ENCODE results near the gene CEP250. TPM values are rescaled to one million over a fixed set of nuclear protein-coding genes. Genes with fewer than 3 reads are reported as not detected.
A peak's percentile ranks its signal among the peaks of the same experiment; 100 is the strongest.

The CEP250 gene, protein sequence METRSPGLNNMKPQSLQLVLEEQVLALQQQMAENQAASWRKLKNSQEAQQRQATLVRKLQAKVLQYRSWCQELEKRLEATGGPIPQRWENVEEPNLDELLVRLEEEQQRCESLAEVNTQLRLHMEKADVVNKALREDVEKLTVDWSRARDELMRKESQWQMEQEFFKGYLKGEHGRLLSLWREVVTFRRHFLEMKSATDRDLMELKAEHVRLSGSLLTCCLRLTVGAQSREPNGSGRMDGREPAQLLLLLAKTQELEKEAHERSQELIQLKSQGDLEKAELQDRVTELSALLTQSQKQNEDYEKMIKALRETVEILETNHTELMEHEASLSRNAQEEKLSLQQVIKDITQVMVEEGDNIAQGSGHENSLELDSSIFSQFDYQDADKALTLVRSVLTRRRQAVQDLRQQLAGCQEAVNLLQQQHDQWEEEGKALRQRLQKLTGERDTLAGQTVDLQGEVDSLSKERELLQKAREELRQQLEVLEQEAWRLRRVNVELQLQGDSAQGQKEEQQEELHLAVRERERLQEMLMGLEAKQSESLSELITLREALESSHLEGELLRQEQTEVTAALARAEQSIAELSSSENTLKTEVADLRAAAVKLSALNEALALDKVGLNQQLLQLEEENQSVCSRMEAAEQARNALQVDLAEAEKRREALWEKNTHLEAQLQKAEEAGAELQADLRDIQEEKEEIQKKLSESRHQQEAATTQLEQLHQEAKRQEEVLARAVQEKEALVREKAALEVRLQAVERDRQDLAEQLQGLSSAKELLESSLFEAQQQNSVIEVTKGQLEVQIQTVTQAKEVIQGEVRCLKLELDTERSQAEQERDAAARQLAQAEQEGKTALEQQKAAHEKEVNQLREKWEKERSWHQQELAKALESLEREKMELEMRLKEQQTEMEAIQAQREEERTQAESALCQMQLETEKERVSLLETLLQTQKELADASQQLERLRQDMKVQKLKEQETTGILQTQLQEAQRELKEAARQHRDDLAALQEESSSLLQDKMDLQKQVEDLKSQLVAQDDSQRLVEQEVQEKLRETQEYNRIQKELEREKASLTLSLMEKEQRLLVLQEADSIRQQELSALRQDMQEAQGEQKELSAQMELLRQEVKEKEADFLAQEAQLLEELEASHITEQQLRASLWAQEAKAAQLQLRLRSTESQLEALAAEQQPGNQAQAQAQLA (N-terminal part only)
- total RNA-seq, result 10 to 100 TPM; 22.5 to 23.2 TPM
- long read RNA-seq, partial matches to known transcripts, result 11 of 19 reads
- long read RNA-seq, other reads (novel, unspliced or antisense), result 7 of 19 reads

DNA sequence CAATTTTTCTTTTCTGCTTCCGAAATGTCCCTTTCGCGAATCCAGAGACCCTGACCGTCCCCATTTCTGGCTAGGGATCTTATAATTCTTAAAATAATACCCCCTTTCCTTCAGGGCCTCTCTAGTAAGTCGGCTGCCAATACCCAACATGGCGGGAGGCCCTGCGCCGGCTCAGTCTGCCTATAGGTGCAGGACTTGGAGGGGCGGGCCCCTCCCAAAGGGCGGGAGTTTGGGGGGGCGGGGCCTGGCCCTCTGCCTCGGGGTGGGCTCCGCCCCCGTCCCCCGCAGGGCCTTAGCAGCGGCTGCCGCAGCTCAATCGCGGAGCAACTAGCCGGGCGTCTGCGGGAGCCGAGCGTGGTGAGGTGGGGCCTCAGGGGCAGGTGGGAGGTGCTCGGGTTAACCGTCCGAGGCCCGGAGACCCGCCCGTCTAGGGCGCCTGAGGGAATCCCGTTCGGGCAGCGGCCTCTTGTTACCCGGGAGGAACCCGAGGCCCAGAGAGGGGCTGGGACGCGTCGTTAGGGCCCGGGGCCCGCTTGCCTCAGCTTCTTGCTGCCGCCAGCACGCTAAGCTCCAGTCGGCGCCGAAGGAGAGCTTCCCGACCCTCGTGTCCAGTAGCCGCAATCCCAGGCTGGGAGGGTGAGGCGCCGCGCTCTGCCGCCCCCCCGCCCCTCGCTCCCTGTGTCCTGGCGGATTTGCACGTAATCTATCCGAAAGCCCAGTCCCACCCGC, at the start of gene CEP250:
CEP250 (plus strand) TSS at position 718 of the 729 bp plus-strand sequence. CDS start 6,770 bp downstream, outside the sequence.
- peak; percentile 93 to 95 for DNase-seq
- intact Hi-C loops (cut with DNase I, micrococcal nuclease), result no loop called here
- peak; percentile 92 for ATAC-seq

DNA sequence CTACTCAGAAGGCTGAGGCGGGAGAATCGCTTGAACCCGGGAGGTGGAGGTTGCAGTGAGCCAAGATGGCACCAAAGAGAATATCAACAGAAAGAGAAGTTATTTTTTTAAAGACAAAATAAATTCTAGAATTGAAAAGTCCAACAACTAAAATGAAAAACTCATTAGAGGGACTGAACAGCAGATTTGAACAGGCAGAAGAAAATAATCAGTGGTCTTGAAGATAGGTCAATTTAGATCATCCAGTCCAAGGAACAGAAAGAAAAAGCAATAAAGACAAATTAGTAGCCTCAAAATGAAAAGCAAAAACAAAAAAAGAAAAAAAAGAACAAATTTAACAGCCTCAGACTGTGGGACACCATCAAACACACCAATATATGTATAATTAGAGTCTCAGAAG, 49.6 kb upstream of the CEP250 start:
- ATAC-seq, result no peak
- DNase-seq, result no peak
- intact Hi-C loops (cut with DNase I, micrococcal nuclease), result no loop called here

DNA sequence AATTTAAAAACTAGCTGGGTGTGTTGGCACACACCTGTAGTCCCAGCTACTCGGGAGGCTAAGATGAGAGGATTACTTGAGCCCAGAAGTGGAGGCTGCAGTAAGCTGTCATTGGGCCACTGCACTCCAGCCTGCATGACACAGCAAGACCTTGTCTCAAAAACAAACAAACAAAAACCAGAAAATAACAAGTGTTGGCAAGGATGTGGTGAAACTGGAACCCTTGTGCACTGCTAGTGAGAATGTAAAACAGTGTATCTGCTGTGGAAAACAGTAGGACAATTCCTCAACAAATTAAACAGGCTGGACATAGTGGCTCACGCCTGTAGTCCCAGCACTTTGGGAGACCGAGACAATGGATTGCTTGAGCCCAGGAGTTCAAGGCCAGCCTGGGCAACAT, 47.1 kb upstream of the CEP250 start:
- ATAC-seq (no peak), DNase-seq (no peak)
- intact Hi-C loops (cut with DNase I, micrococcal nuclease), result no loop called here

DNA sequence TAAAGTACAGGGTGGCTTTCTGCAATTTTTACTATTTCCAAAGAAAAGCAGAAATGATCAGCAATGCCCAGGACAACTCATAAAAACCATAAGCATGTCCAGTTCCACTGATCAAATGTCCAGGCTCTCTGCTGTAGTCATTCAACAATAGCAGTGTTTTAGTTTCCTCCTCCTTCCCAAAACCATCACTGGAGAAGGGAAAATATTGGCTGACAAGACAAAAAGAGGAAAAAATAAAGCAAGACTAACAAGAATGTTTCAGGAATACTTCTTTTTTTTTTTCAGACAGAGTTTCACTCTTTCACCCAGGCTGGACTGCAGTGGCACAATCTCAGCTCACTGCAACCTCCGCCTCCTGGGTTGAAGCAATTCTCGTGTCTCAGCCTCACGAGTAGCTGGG, 45.9 kb upstream of the CEP250 start:
- DNase-seq (no peak), ATAC-seq (no peak)
- intact Hi-C loops (cut with DNase I, micrococcal nuclease), result no loop called here

DNA sequence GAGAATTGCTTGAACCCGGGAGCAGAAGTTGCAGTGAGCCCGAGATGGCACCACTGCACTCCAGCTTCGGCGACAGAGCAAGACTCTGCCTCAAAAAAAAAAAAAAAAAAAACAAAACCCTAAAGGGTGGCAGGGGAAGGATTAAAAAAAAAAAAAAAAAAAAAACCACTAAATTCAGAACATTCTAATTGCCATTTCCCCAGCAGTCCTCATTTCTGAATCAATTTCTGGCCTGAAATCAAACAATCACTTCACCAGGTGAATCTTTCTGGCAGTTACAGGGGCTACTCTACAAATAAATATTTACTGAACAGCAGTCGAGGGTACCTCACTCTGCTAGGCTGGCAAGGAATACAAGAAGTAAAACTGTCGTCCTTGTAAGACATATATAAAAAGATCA, 44.8 kb upstream of the CEP250 start:
- ATAC-seq (no peak), DNase-seq (no peak)
- intact Hi-C loops (cut with DNase I, micrococcal nuclease), result no loop called here

DNA sequence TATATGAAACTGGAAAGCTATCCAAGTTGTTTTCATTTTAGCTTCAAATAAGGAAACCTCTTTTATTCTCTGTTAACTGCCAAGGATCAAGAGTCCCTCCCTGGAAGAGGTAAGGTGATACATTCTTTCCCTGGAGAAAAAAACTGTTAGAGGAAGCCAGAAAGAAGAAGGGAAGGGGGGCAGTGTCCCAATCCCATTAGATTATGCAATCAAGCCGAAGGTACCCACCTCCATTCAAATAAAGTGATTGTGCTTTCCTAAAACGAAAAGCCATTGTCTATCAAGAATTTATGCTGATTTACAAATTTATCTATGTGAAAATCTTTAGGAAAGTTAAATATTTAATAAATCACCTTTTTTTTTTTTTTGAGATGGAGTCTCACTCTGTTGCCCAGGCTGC, 34.1 kb upstream of the CEP250 start:
- DNase-seq (no peak), ATAC-seq (no peak)
- intact Hi-C loops (cut with DNase I, micrococcal nuclease), result no loop called here

DNA sequence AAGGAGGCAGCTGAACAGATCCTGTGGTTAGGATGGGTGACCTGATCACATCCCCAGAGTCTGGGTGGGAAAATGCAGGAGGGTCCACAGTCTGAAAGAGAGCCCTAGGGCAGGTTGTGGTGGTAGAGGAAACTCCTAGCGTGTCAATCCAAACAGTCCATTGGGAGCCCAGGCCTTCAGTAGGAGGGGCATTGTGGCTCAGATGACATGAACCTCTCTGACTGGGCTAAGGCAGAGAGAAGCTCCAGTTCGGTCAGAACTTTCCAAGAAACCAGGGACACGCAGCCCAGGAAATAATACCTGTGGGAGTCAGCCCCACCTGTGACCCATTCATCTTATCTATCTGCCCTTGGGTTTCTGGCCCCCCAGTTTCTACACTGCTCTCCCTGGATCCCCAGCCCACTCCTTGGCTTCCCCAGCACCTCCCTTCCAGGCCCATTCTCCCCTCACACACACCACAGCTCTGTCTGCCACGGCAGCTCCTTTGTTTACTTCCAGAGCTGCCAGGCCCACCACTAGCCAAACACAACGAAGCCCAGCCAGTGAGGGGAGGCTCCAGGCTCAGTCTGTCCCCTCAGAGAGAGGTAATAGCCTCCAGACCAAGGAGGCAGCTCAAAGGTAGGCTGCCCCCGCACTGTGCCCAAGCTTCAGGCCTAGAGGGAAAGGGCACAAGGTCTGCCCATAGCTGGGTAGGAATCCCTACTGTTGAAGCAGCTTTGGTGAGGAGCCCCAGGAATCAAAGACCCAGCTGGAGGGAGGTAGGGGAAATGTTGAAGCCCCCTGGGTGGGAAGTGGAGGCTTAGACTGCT, 23.6 kb upstream of the CEP250 start:
- ATAC-seq (no peak), DNase-seq (no peak)
- intact Hi-C loops (cut with DNase I, micrococcal nuclease), result loop anchor here in 1 of 2 donors (10.0 kb wide), 1 partner anchor 127 kb away; no protein-coding TSS in a partner anchor

DNA sequence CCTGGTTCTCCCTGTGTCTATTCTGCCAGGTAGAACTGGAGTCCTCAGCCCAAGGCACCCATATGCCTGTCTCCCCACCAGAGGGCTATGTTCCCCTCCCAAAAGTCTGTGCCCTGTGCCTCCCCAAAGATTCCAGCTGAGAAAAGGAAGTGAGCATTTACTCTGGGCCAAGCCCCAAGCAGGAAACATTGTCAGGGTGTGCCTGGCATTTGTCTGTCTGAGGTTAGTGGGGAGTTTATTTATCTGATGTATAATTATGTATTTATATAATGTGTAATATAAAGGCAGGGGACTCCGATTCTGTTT, 23.0 kb upstream of the CEP250 start:
- peak; percentile 64 for ATAC-seq
- intact Hi-C loops (cut with DNase I, micrococcal nuclease), result loop anchor here in 1 of 2 donors (10.0 kb wide), 1 partner anchor 128 kb away; no protein-coding TSS in a partner anchor
- no peak for DNase-seq

DNA sequence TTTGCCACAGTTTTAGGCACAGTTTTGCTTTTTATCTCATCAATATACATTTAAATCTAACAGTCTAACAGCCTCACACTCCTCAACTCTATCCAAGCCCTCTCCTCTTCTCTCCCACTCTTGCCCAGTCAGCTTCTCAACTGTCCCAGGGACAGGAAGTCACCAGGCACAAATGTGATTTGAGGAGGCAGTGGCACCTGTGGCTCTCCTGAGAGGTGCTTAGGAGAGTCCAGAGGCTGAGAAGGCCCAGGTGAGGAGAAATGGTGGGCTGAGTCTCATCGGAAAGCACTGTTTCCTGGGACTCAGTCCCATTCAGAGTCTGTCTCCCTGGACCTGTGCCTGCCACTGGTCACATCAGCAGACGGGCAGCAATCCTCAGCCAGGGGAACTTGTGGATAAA, 22.1 kb upstream of the CEP250 start:
- intact Hi-C loops (cut with DNase I, micrococcal nuclease), result loop anchor here in 1 of 2 donors (10.0 kb wide), 1 partner anchor 129 kb away; no protein-coding TSS in a partner anchor

DNA sequence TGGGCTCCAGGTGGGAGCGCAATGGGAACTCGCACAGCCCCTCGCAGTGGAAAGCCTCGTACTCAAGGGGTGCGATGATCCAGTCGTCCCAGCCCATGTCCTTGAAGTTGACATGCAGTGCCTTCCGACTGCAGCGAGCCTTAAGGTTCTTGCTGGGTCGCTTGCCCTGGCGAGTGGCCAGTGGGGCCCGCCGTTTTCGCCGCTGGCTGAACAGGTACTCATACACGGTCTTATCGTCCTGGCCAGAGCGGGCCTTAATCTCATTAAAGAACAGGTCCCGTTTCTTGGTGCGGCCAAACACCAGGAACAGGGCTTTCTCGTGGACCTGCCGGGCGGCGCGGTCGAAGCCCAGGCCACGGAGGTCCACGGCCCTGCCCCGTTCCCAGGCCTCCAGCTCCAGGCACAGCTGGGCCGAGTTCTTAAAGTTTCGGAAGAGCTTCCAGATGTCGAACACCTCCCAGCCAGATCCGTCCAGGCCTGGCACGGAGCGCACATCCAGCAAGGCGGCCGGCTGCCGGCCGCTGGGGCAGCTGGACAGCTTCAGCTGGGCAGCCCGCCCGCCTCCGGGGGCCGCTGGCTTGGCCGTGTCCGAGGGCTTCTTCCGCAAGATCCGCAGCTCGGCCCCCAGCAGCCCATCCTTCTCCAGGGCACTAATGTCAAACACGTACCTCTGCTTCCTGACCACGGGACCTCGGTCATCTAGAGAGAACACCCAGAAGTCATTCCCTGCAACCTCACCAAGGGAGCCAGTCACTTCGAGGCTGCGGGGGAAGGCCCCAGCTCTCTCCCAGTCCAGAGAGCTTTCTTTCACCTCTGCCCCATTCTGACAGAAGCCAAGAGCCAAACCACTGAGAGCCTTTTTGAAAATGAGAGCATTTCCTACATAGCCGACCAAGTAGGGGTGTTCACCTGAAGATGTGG, 21.1 kb upstream of the CEP250 start:
- ATAC-seq (no peak), DNase-seq (no peak)
- intact Hi-C loops (cut with DNase I, micrococcal nuclease), result loop anchor here in 1 of 2 donors (10.0 kb wide), 1 partner anchor 130 kb away; no protein-coding TSS in a partner anchor

More for the DNA sequence above, 22.1 kb upstream of the CEP250 start:
- ATAC-seq (no peak), DNase-seq (no peak)

DNA sequence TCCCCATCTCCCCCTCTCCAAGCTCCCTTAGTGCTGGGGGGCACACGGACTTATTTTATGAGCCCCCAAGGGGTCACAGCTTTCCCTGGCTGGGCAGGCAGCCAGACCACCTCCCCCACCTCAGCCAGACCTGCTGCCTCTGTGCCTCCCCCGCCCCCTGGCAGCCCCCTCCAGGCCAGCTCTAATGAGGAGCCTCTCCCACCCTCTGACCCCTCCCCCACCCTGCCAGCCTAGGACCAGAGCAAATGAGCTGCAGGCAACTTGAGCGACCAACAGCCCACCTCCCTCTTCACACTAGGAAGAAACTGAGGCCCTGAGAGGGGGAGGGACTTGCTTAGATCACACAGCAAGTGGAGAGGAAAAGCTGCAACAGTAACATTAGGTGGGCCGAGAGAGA, 19.2 kb upstream of the CEP250 start:
- intact Hi-C loops (cut with DNase I, micrococcal nuclease), result loop anchor here in 1 of 2 donors (10.0 kb wide), 1 partner anchor 131 kb away; no protein-coding TSS in a partner anchor

DNA sequence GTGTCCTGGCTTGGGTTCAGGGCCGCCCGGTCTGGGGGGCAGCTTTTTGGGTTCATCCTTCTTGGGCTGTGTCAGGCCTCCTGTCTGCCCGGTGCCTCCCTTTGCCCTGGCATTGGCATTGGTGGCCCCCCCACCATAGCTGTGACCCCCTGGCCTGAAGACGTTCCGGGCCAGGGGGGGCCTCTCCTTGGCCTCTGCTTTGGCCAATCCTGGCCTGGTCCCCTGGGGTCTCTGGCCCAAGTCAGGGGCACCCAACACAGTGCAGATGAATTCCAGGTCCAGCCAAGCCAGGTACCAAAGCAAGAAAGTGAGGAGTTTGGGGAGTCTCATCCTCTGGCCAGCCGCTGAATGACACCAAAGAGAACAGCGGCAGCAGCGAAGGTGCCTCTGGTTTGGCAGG, 17.8 kb upstream of the CEP250 start:
- DNase-seq (no peak), ATAC-seq (no peak)
- intact Hi-C loops (cut with DNase I, micrococcal nuclease), result loop anchor here in 1 of 2 donors (10.0 kb wide), 1 partner anchor 133 kb away; no protein-coding TSS in a partner anchor

More for the DNA sequence above, 19.2 kb upstream of the CEP250 start:
- DNase-seq (no peak), ATAC-seq (no peak)

DNA sequence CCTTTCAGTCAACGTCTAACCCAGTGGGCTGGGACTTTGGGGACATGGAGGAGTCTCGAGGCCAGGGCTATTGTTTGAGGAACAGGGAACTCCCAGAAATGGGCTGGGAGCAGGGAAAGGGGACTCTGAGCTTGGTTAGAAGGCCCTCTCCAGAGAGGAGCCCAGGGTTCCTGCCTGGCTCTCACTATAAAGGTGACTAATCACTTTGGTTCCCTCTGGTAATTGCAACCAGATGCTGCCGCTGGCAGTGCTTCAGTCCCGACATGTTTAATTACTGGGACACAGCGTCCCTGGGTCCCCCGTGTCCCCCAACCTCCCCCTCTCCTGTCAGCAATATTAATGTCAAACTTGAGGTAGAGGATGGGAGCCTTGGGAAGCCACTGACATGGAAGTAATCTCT, 12.4 kb upstream of the CEP250 start:
- intact Hi-C loops (cut with DNase I, micrococcal nuclease), result no loop called here
- no peak for ATAC-seq
- no peak for DNase-seq

DNA sequence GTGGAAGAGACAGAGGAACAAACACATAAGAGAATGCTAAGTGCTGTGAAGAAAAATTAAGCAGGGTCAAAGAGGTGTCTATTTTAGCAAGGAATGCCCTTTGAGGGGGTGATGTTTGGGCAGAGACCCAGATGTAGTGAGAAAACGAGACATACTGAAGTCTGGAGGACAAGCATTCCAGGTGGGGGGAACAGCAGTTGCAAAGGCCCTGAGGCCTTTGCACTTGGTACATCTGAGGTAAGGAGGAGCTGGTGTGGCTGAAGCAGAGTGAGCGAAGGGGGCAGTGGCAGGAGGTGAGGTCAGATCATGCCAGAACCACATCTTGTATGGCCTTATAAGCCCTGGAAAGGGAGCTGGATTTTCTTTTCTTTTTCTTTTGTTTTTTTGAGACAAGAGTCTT, 11.2 kb upstream of the CEP250 start:
- DNase-seq (no peak), ATAC-seq (no peak)
- intact Hi-C loops (cut with DNase I, micrococcal nuclease), result no loop called here

DNA sequence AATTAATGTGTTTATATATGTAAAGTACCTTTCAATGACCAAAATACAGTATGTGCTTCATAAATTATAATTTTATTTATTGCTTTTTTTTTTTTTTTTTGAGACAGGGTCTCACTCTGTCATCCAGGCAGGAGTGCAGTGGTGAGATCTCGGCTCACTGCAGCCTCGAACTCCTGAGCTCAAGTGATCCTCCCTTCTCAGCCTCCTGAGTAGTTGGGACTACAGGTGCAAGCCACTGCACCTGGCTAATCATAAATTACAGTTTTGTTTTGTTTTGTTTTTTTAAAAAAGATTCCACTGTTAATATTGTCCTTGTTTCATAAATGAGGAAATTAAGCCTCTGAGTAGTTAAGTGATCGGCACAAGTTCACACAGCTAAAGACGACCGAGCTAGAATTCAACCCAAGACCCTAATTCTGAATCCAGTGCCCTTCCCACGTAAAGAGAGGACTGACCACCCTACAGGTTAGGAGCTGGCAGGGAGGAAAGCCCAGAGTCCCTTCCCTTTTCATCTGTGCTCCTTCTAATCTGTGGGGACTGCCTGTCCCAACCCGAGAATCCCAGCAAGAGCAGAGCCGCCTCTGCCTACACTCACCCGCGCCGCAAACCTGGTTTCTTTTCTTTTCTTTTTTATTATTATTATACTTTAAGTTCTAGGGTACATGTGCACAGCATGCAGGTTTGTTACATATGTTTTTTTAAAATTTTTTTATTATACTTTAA, 8.9 kb upstream of the CEP250 start:
- DNase-seq (no peak), ATAC-seq (peak; percentile 27)
- intact Hi-C loops (cut with DNase I, micrococcal nuclease), result loop anchor here in 1 of 2 donors (5.0 kb wide), 1 partner anchor 144 kb away; no protein-coding TSS in a partner anchor
